Measurements from ENCODE around the gene STAB2. TPM values are rescaled to one million over a fixed set of nuclear protein-coding genes. Genes with fewer than 3 reads are reported as not detected.

STAB2 gene
- total RNA-seq, 1 experiment from 2014 or later = 0.73 TPM

DNA sequence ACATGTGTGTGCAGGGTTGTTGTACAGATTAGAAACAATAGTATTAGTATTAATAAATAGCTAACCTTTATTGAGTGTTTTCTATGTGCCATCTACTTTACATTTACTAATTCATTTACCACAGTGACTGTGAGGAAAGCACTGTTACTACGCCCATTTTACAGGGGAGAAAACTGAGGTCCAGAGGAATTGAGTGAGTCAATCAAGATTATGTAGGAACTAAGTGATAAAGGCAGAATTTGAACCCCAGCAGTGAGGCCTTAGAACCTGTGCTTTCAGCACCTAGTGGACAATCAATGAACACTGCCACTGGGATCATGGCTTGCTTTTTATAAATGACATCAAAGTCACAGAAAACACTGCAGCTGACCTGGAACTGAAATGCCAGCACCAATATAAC lies 225.7 kb downstream of the STAB2 start:
- Histone ChIP-seq H3K27me3 (no peaks in the 10 kb centered on the region), H3K9me3 (replicated peaks) (no peaks in the 10 kb centered on the region), H3K27ac (no peak overlapping the region), H3K36me3 (peaks cover 15% of the 10 kb centered on the region; the same call in 1 of the 2 replicates), H3K4me3 (no peak overlapping the region), H3K4me1 (0 out of 2 replicates have a peak, but pooled peaks cover 5% of the 10 kb centered on the region)
- DNase-seq = no peak

DNA sequence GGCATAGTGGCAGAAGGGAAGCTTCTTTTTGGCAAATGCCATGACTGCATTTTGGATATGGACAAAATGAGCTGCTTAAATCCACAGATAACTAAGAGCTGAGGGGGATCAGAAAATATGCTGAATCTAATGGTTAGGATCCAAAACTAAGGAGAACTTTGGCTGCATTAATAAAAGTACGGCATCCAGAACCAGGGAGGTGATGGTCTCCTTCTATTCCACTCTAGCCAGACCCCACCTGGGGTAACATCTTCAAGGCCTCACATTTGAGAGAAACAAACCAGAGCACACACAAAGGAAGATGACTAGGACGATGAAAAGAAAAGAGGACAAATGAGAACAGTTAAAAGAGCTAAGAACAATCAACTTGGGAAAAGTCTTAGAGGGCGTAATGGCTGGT lies 226.4 kb downstream of the STAB2 start:
- H3K9me3 ChIP-seq (replicated peaks) = no peaks in the 10 kb centered on the region

GRCh38 chr12:103813949-103814348 lies 226.9 kb downstream of the STAB2 start:
- no peak overlapping the region for H3K27ac ChIP-seq
- no peaks in the 10 kb centered on the region for H3K27me3 ChIP-seq
- no peaks in the 10 kb centered on the region for H3K9me3 ChIP-seq (replicated peaks)
- H3K4me1 ChIP-seq = 0 out of 2 replicates have a peak, but pooled peaks cover 5% of the 10 kb centered on the region
- no peak for DNase-seq
- peaks cover 15% of the 10 kb centered on the region; the same call in 1 of the 2 replicates for H3K36me3 ChIP-seq
- H3K4me3 ChIP-seq = no peak overlapping the region

More for the DNA sequence above, 226.4 kb downstream of the STAB2 start:
- Histone ChIP-seq H3K36me3 (peaks cover 15% of the 10 kb centered on the region; the same call in 1 of the 2 replicates), H3K4me1 (0 out of 2 replicates have a peak, but pooled peaks cover 5% of the 10 kb centered on the region), H3K27me3 (no peaks in the 10 kb centered on the region), H3K27ac (no peak overlapping the region), H3K4me3 (no peak overlapping the region)
- DNase-seq = no peak

GRCh38 chr12:103814436-103814835 lies 227.4 kb downstream of the STAB2 start:
- H3K4me1 ChIP-seq = 0 out of 2 replicates have a peak, but pooled peaks cover 5% of the 10 kb centered on the region
- H3K27ac ChIP-seq = no peak overlapping the region
- H3K4me3 ChIP-seq = no peak overlapping the region
- peaks cover 15% of the 10 kb centered on the region; the same call in 1 of the 2 replicates for H3K36me3 ChIP-seq
- H3K27me3 ChIP-seq = no peaks in the 10 kb centered on the region
- no peak for DNase-seq
- no peaks in the 10 kb centered on the region for H3K9me3 ChIP-seq (replicated peaks)

Other genes starting within 250 kb of the STAB2 start
- gene C12orf42, start 91.3 kb upstream of the STAB2 start, total RNA-seq (2014; rRNA removed; shearing (Covaris generic)) = not detected in 2 replicates